Activated CD4-positive, alpha-beta T cell treated with anti-CD3 and anti-CD28 coated beads, Interleukin-2, amount 50 U/mL, for 16 hours (primary cell): ENCODE measurements around the gene GDPD5.

Source experiments
- DNase-seq: peaks from one replicate; pipeline ENCODE4 v3.0.0-alpha.2; 2020

GDPD5 gene

DNA sequence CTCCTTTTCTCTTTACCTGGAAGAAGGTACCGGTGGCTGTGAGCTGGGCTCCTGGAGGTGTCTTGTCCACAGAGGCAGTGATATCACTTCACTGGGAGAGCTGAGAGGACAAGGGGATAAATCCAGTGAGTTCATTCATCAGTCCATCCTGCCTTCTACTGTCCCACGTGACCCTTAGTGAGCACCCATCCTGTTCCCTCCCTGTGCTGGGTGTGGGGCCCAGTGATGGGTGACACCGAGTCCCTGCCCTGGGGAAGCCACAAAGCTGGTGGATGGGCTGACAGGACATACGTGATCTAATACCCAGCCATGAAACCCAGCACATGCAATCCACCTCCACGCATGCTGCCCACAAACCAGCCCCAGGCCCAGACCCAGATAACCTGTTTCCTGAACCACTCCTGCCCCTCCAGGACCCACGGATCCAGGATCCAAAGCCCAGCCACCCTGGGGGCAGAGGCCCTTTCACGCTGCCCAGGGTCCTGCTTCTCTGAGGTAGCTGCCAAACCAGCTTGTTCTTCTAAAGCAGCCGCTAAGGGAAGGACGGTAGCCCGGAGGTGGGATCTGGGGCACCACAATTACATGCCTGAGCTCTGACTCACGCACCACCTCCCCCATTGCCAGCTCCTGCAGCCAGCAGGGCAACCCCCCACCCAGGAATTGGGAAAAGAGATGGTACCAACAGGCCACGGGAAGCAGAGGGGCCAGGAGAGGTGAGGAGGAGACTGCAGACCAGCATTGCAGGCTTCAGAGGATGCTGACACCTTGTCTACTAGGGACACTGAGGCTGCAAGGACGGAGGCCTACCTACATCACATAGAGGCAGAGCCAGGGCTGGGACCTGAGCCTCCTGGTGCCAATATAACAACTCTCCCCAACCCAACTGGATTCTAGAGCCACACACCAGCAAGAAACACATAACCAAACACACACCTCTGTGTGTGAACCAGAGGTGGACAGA, 35.2 kb downstream of the GDPD5 start:
- DNase-seq, result no peak

GRCh38 chr11:75487365-75487764, 38.4 kb downstream of the GDPD5 start:
- DNase-seq, result no peak

- DNase-seq, result no peak
Observed at GRCh38 chr11:75485742-75486141, 40.0 kb downstream of the GDPD5 start.

DNA sequence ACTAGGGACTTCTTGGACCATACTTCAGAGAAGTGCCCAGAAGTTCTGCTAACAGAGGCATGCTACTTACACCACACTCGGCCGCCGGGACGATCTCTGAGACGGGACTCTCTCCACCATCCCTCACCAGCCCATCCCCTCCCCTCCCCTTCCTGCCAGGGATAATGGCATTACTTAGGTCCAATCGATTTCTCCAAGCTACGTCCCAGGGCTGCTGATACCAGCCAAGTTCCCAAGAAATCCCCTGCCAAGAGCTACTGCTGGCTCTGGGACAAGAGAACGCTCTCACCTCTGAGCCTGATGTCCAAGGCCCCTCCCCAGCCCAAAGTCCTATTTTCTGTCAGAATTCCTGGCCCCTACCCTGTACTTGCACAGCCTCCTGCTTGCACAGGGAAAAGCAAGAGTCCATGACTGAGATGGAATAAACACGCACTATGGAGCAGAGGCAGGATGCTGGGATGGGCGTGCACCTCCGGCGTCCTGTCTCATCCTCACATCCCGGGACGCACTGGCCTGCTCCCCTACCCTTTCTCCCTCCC, 42.7 kb downstream of the GDPD5 start:
- DNase-seq, result no peak

GRCh38 chr11:75481922-75482606, 43.7 kb downstream of the GDPD5 start:
- DNase-seq, result no peak

GRCh38 chr11:75481223-75481921, 44.4 kb downstream of the GDPD5 start:
- no peak for DNase-seq

DNA sequence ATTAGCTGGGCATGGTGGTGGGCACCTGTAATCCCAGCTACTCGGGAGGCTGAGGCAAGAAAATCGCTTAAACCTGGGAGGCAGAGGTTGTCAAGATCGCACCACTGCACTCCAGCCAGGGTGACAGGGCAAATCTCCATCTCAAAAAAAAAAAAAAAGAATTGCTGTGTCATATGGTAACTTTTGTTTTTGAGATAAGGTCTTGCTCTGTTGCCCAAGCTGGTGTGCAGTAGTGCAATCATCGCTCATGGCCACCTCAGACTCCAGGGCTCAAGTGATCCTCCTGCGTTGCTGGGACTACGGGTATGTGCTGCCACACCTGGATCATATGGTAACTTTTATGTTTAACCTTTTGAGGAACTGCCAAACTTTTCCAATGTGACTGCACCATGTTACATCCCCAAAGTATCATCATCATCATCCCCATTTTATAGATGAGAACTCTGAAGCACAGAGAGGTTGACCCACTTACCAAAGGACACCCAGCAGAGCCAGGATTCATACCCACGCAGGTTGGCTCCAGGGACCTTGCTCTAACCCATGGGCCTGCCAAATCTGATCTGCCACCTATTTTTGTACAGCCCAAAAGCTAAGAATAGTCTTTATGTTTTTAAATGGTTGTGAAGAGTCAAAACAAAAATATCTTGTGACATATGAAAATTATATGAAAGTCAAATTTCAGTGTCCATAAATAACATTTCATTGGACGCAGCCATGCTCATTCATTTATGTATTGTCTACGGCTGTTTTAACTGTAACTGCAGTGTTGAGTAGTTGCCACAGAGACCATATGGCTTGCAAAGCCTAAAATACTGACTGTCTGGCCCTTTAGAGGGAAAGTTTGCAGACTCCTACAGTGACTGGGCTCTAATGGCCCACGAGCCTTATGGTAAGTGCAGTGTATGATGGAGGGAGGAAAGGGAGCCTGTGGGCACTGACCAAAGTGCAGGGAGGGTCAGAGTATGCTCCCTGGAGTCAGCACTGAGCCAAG, 45.3 kb downstream of the GDPD5 start:
- DNase-seq, result no peak

DNA sequence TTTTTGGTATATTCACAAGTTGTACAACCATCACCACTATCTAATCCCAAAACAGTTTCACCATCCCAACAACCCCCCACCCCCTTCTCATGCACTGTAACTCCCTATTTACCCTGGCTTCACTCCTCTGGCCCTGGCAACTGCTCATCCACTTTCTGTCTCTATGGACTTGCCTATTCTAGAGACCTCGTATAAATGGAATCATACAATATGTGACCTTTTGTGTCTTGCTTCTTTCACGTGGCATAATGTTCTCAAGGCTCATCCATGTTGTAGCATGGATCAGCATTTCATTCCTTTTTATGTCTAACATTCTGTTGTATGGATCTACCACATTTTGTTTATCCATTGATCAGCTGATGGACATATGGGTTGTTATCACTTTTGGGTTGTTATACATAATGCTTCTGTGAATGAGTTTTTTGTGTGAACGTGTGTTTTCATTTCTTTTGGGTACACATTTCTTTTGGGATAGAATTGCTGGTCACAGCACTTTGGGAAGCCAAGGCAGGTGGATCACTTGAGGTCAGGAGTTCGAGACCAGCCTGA, 46.1 kb downstream of the GDPD5 start:
- DNase-seq, result no peak

DNA sequence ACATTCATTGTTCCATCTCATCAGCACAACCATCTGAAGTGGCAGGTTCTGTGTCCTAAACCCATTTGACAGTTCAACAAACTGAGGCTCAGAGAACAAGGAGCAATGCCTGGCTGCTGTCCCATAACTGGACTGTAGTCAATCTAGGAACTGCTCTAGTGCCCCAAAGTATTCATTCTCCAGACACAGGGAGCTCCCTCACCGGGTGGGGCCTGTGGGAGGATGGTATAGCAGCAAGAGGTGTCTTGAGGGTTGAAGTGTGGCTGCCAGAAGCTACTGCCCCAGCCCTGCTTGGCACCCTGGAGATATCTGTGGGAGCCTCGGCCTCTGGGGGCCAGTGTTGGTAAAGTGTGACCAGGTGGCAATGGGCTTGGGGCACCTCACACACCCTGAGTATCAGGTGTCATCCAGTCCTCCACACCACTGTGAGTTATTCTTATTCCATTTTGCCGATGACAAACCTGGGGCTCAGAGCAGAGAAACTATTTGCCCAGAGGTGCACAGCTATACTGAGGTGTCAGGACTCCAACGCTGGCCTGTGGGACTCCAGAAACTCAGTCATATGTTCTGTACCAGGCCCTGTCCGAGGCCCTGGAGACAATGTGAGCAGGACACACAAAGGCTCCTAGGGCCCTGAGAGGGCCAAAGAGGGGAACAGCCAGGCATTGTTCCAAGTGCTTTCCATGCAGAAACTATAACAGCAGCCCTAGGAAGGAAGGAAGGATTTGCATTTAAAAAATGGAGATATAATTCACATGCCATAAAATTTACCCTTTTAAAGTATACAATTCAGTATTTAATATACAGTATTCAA, 46.8 kb downstream of the GDPD5 start:
- no peak for DNase-seq

DNA sequence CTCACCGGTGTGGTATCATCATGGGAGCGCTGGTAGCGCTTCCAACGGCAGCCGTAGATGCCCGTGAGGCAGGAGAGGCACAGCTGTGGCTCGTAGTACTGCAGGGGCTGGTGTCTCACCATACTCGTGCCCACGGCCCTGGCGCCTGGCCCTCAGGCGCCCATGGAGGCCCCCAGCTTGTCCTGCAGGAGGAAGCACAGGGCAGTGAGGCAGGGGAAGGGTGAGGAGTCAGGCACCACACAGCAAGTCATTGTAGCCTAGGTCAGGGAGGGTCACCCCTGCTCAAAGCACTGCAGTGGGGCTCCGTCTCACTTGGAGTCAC, 48.2 kb downstream of the GDPD5 start:
- no peak for DNase-seq

- no peak for DNase-seq
Observed at GRCh38 chr11:75476739-75477613, 48.8 kb downstream of the GDPD5 start.

- peak; percentile 63 for DNase-seq
Observed at GRCh38 chr11:75475767-75476650, 49.7 kb downstream of the GDPD5 start.

- DNase-seq, result peak; percentile 71
Observed at GRCh38 chr11:75474878-75475766, 50.6 kb downstream of the GDPD5 start.

- DNase-seq, result no peak
Observed at GRCh38 chr11:75474240-75474639, 51.5 kb downstream of the GDPD5 start.

GRCh38 chr11:75473684-75474083, 52.1 kb downstream of the GDPD5 start:
- DNase-seq, result no peak

GRCh38 chr11:75472081-75472732, 53.5 kb downstream of the GDPD5 start:
- DNase-seq, result no peak
